MM.1S (cell line): ENCODE measurements around the gene HSPB8.

Source experiments
- DNase-seq: peaks from one replicate; pipeline ENCODE4 v3.0.0-alpha.2; 2015
- H2AFZ ChIP-seq: fragments of 300-600 bp; sonication (generic); 2 replicates; pipeline ENCODE4 v1.6.0; 2016; ENCODE audit warnings: antibody characterized with exemption, low read length
- H3F3A ChIP-seq: fragments of 300-600 bp; sonication (generic); 2 replicates; pipeline ENCODE4 v1.6.1; 2016; ENCODE audit warnings: mild to moderate bottlenecking, antibody characterized with exemption, low read length, moderate library complexity, mixed read lengths; ENCODE audit not compliant: insufficient read depth
- H3K27ac ChIP-seq: fragments of 300-600 bp; sonication (generic); 2 replicates; pipeline ENCODE4 v1.5.1; 2016; ENCODE audit warnings: mild to moderate bottlenecking, low read length
- H3K27me3 ChIP-seq: fragments of 300-600 bp; sonication (generic); replicated peaks from 2 replicates; pipeline ENCODE4 v1.6.0; 2016; ENCODE audit warnings: low read length; ENCODE audit not compliant: insufficient read depth
- H3K36me3 ChIP-seq: fragments of 300-600 bp; sonication (generic); replicated peaks from 2 replicates; pipeline ENCODE4 v1.6.1; 2016; ENCODE audit warnings: mild to moderate bottlenecking, low read length, mixed read lengths; ENCODE audit not compliant: insufficient read depth
- H3K4me1 ChIP-seq: fragments of 300-600 bp; sonication (generic); 2 replicates; pipeline ENCODE4 v1.6.1; 2016; ENCODE audit warnings: low read length, mixed read lengths
- H3K4me2 ChIP-seq: fragments of 300-600 bp; sonication (generic); 2 replicates; pipeline ENCODE4 v1.6.0; 2016; ENCODE audit warnings: low read depth, low read length
- H3K4me3 ChIP-seq: fragments of 300-600 bp; sonication (generic); 2 replicates; pipeline ENCODE4 v1.5.1; 2016; ENCODE audit warnings: low read length, mixed read lengths
- H3K79me2 ChIP-seq: fragments of 300-600 bp; sonication (generic); 2 replicates; pipeline ENCODE4 v1.6.1; 2016; ENCODE audit warnings: mixed run types, low read length, mixed read lengths
- H3K9ac ChIP-seq: fragments of 300-600 bp; sonication (generic); 2 replicates; pipeline ENCODE4 v1.6.1; 2016; ENCODE audit warnings: low read length, mixed read lengths
- H3K9me2 ChIP-seq: fragments of 300-600 bp; sonication (generic); replicated peaks from 2 replicates; pipeline ENCODE4 v1.6.1; 2016; ENCODE audit warnings: mild to moderate bottlenecking, low read length, mixed read lengths; ENCODE audit not compliant: insufficient read depth
- H3K9me3 ChIP-seq: fragments of 300-600 bp; sonication (generic); replicated peaks from 2 replicates; pipeline ENCODE4 v1.6.1; 2016; ENCODE audit warnings: mild to moderate bottlenecking, low read length, mixed read lengths; ENCODE audit not compliant: insufficient read depth
- H4K20me1 ChIP-seq: fragments of 300-600 bp; sonication (generic); 2 replicates; pipeline ENCODE4 v1.6.1; 2016; ENCODE audit warnings: mild to moderate bottlenecking, low read length, moderate library complexity, mixed read lengths; ENCODE audit not compliant: insufficient read depth
- CTCF ChIP-seq: fragments of 300-600 bp; sonication (generic); IDR thresholded peaks from 2 replicates; pipeline ENCODE4 v1.5.1; 2016; ENCODE audit warnings: antibody characterized with exemption, low read length, mixed read lengths
- EZH2 ChIP-seq: fragments of 300-600 bp; sonication (generic); optimal IDR thresholded peaks from 2 replicates; pipeline ENCODE3; 2017; ENCODE audit warnings: low read depth, mild to moderate bottlenecking, antibody characterized with exemption, low read length, mixed read lengths
- EZH2phosphoT487 ChIP-seq: fragments of 300-600 bp; sonication (generic); IDR thresholded peaks from 2 replicates; pipeline ENCODE4 v1.6.1; 2018; ENCODE audit warnings: antibody characterized with exemption, low read length

Gene HSPB8

GRCh38 chr12:119230807-119231206 is 52.1 kb downstream of the HSPB8 start:
- no peaks in the 10 kb centered on the region for H3K79me2 ChIP-seq
- H3K9me2 ChIP-seq, result no peaks in the 10 kb centered on the region
- no peak overlapping the region for H3K4me2 ChIP-seq
- no peaks in the 10 kb centered on the region for H3K4me1 ChIP-seq
- no peaks in the 10 kb centered on the region for H3K36me3 ChIP-seq
- H3K9me3 ChIP-seq, result no peaks in the 10 kb centered on the region
- H3K4me3 ChIP-seq, result no peak overlapping the region
- no peak for DNase-seq
- H3F3A ChIP-seq, result no peaks in the 10 kb centered on the region
- no peak for TF ChIP-seq CTCF
- no peak for TF ChIP-seq EZH2phosphoT487
- TF ChIP-seq EZH2, result no peak
- H3K27me3 ChIP-seq, result no peaks in the 10 kb centered on the region
- no peak overlapping the region for H3K9ac ChIP-seq
- H4K20me1 ChIP-seq, result no peaks in the 10 kb centered on the region
- H3K27ac ChIP-seq, result no peak overlapping the region
- H2AFZ ChIP-seq, result no peak overlapping the region

GRCh38 chr12:119231774-119232173 is 53.0 kb downstream of the HSPB8 start:
- Histone ChIP-seq H3K36me3 (no peaks in the 10 kb centered on the region), H3K9ac (no peak overlapping the region), H4K20me1 (no peaks in the 10 kb centered on the region), H3K27me3 (no peaks in the 10 kb centered on the region), H3K27ac (no peak overlapping the region), H3K9me2 (no peaks in the 10 kb centered on the region), H3K4me3 (no peak overlapping the region), H3K4me1 (no peaks in the 10 kb centered on the region), H2AFZ (no peak overlapping the region), H3K9me3 (no peaks in the 10 kb centered on the region), H3F3A (no peaks in the 10 kb centered on the region), H3K79me2 (no peaks in the 10 kb centered on the region), H3K4me2 (no peak overlapping the region)
- TF ChIP-seq CTCF (no peak), EZH2 (no peak), EZH2phosphoT487 (no peak)
- DNase-seq, result no peak

GRCh38 chr12:119235197-119235751 is 56.5 kb downstream of the HSPB8 start:
- no peak overlapping the region for H3K4me3 ChIP-seq
- H3K36me3 ChIP-seq, result no peaks in the 10 kb centered on the region
- H3K9me2 ChIP-seq, result no peaks in the 10 kb centered on the region
- no peaks in the 10 kb centered on the region for H3K9me3 ChIP-seq
- H3K4me2 ChIP-seq, result no peak overlapping the region
- H3F3A ChIP-seq, result no peaks in the 10 kb centered on the region
- no peaks in the 10 kb centered on the region for H4K20me1 ChIP-seq
- no peak overlapping the region for H3K27ac ChIP-seq
- H2AFZ ChIP-seq, result no peak overlapping the region
- H3K9ac ChIP-seq, result no peak overlapping the region
- H3K4me1 ChIP-seq, result no peaks in the 10 kb centered on the region
- no peaks in the 10 kb centered on the region for H3K79me2 ChIP-seq
- DNase-seq, result no peak
- H3K27me3 ChIP-seq, result no peaks in the 10 kb centered on the region
- TF ChIP-seq CTCF (no peak), EZH2 (no peak), EZH2phosphoT487 (no peak)
